Measurements from ENCODE around the gene WDR46. TPM values are rescaled to one million over a fixed set of nuclear protein-coding genes. Genes with fewer than 3 reads are reported as not detected.
A peak's percentile ranks its signal among the peaks of the same experiment; 100 is the strongest.

The WDR46 gene
- total and polyA plus RNA-seq, 2 donors (not counting 3 experiments of a cell fraction or from before 2014, with no cell fraction given): 61.4 to 71.2 TPM

- TSS peak; percentile 77 for BruUV-seq (replicated peaks)
- H3K4me2 ChIP-seq (ENCODE audit: insufficient read depth, low read length): peak overlapping the region; percentile 94
- intact Hi-C loops (cut with micrococcal nuclease): loop anchor here (1.0 to 5.0 kb wide), 4 partner anchors 18 to 156 kb away; partner anchors contain the start of genes PFDN6 and WDR46
- H2AFZ ChIP-seq (ENCODE audit: low read depth, low read length): peak overlapping the region; percentile 87
- POLR2A ChIA-PET: interaction anchor here (0.7 to 1.7 kb wide), 6 partner anchors 18 to 1005 kb away, joined by 5 to 10 read pairs (median 6); partner anchors contain the start of genes PFDN6, WDR46 and ZBTB22
- peak overlapping the region; percentile 90 for H3K9ac ChIP-seq (replicated peaks; ENCODE audit: extremely low read depth, insufficient read depth, low read length)
- no peaks in the 10 kb centered on the region for H3K27me3 ChIP-seq (ENCODE audit: control insufficient read depth in 2 of 2, insufficient read depth in 2 of 2, low read length in 2 of 2)
- no peaks in the 10 kb centered on the region for H3K9me1 ChIP-seq (replicated peaks; ENCODE audit: control insufficient read depth, extremely low read depth, insufficient read depth, low read length)
- H3K4me1 ChIP-seq (ENCODE audit: control insufficient read depth, extremely low read depth, insufficient read depth, low read length): peaks cover 41% of the 10 kb centered on the region
- H3K4me3 ChIP-seq (replicated peaks in 1 of 3; ENCODE audit: insufficient read depth in 1 of 3, low read depth in 1 of 3, low read length in 3 of 3): peak overlapping the region; percentile 47 to 96 (median 83)
- DNase-seq (ENCODE audit: low read depth, low spot score) (no peak), FAIRE-seq (no peak)
- peak overlapping the region; percentile 85 for H3K27ac ChIP-seq (ENCODE audit: insufficient read depth, low read depth, low read length)
- peaks cover 9 to 31% of the 10 kb centered on the region in 2 experiments for H3K36me3 ChIP-seq (ENCODE audit: control insufficient read depth in 2 of 2, extremely low read depth in 1 of 2, insufficient read depth in 2 of 2, low read length in 2 of 2)
- TF ChIP-seq POLR2A (IDR thresholded peaks at IDR 0.05; ENCODE audit: low read depth, low read length): no peak
- TF ChIP-seq POLR2AphosphoS5 (IDR thresholded peaks at IDR 0.05; ENCODE audit: insufficient read depth, low read depth, low read length): no peak
- no peak for TF ChIP-seq EZH2 (IDR thresholded peaks at IDR 0.05; ENCODE audit: borderline replicate concordance, low read depth, low read length, severe bottlenecking)
- no peak for TF ChIP-seq FOS (IDR thresholded peaks at IDR 0.05; ENCODE audit: borderline replicate concordance, insufficient read depth, low read length)
- TF ChIP-seq GATA2 (IDR thresholded peaks at IDR 0.05; ENCODE audit: insufficient read depth, insufficient read length, low read depth, low read length): no peak
- no peak for TF ChIP-seq JUN (IDR thresholded peaks at IDR 0.05; ENCODE audit: borderline replicate concordance, insufficient read depth, insufficient read length, low read depth)
- no peak for TF ChIP-seq MYC (IDR thresholded peaks at IDR 0.05; ENCODE audit: low read depth, low read length)
- TF ChIP-seq MAX (IDR thresholded peaks at IDR 0.05; ENCODE audit: insufficient read depth, insufficient read length): no peak
- no peak for TF ChIP-seq CTCF (IDR thresholded peaks at IDR 0.05; ENCODE audit: extremely low read depth in 1 of 2, insufficient read depth in 1 of 2, low read depth in 1 of 2, low read length in 2 of 2)
- H4K20me1 ChIP-seq (replicated peaks; ENCODE audit: control insufficient read depth, extremely low read depth, insufficient read depth, low read length): peaks cover 5% of the 10 kb centered on the region
- H3K9me3 ChIP-seq (replicated peaks; ENCODE audit: control insufficient read depth, insufficient read depth, low read length): no peaks in the 10 kb centered on the region
- CTCF ChIA-PET: interaction anchor here (2.0 to 2.1 kb wide), 2 partner anchors 22 to 28 kb away, joined by 9 read pairs; partner anchors contain the start of gene RGL2
- dilution Hi-C loops (cut with MboI; ENCODE audit: extremely low pct_ligation_motif_present, low sequenced_read_pairs): no loop called here
- H3K79me2 ChIP-seq (ENCODE audit: control insufficient read depth, insufficient read depth, low read length): peaks cover 48% of the 10 kb centered on the region
Observed at GRCh38 chr6:33271117-33271467, 17.9 kb downstream of the WDR46 start.
